Ovary (tissue), 9 donors: ENCODE results near the gene ONECUT3. TPM values are rescaled to one million over a fixed set of nuclear protein-coding genes. Genes with fewer than 3 reads are reported as not detected.

ENCODE experiments used
- DNase-seq, 5 donors: peaks; one replicate each; pipeline ENCODE4 v3.0.0-alpha.2; 2019 to 2020
- H3K27ac ChIP-seq, 2 donors: fragments of 200-600 bp; one replicate each; pipeline versions ENCODE4 v1.5.1 to v1.8.0; 2019 to 2022
- H3K27me3 ChIP-seq: fragments of 200-600 bp; one replicate; pipeline ENCODE4 v1.8.0; 2022
- H3K36me3 ChIP-seq: fragments of 200-600 bp; sonication (generic); one replicate; pipeline ENCODE4 v1.5.1; 2019
- H3K4me1 ChIP-seq: one replicate; pipeline ENCODE4 v1.8.1; 2013; ENCODE audit warnings: mild to moderate bottlenecking, moderate library complexity; ENCODE audit not compliant: insufficient read depth
- H3K4me3 ChIP-seq: fragments of 200-600 bp; sonication (generic); one replicate; pipeline ENCODE4 v1.5.1; 2017
- H3K9me3 ChIP-seq, 2 donors: fragments of 200-600 bp in 1 of 2; sonication (generic) in 1 of 2; one replicate each; pipeline versions ENCODE4 v1.5.1 to v1.8.1; 2013 to 2019; ENCODE audit warnings: mild to moderate bottlenecking in 1 of 2, moderate library complexity in 1 of 2
- EP300 ChIP-seq: sonication (generic); formaldehyde crosslinking; IDR thresholded peaks from one replicate; pipeline ENCODE4 v1.6.1; 2017; ENCODE audit warnings: antibody characterized with exemption
- POLR2A ChIP-seq: fragments of 450-650 bp; IDR thresholded peaks from one replicate; pipeline ENCODE4 v1.6.1; 2017; ENCODE audit warnings: antibody characterized with exemption, mild to moderate bottlenecking, moderate library complexity
- WGBS, 3 donors: extraction: QIAGEN DNeasy Blood & Tissue Kit in 1 of 3; methylation state at CpG; one replicate each; pipeline versions ENCODE4 v1.1.5 to v1.1.7; 2013 to 2017; 5-methylcytosine and 5-hydroxymethylcytosine counted together
- intact Hi-C, 4 donors: fragments of 100-400 bp; cut with DNase I; formaldehyde crosslinking; loops; one replicate each; pipeline versions ENCODE4 v1.11.0 to v1.15.1; 2022 to 2023
- polyA plus RNA-seq, 2 donors: library from polyadenylated mRNA; stranded (reverse); fragments of 200-250 nt in 1 of 2; fragments of 350-450 nt in 1 of 2; fragmentation: Illumina TruSeq in 1 of 2; extraction: RNeasy Lipid Tissue Mini Kit (QIAGEN cat#74804) in 1 of 2; gene quantifications; one replicate each; pipeline ENCODE4 v1.2.3, GENCODE V29; 2013 to 2014
- total RNA-seq, 7 donors: library from RNA; depleted of rRNA in 2 of 7; stranded (reverse); fragments of >200 nt in 2 of 7; fragmentation: NEBNext Ultra II Directional in 3 of 7; extraction: Animal tissue kit (Norgen Biotek cat#: 25700) in 3 of 7; gene quantifications; one replicate each; pipeline versions ENCODE4 v1.1.0 to v1.2.4, GENCODE V29; 2016 to 2023
- TF ChIP-seq, protein P1 (sequence below), 3 donors: fragments of 450-650 bp in 2 of 3; fragments of 200-600 bp in 1 of 3; IDR thresholded peaks; one replicate each; pipeline versions ENCODE4 v1.5.1 to v1.8.0; 2016 to 2022; ENCODE audit warnings: antibody characterized with exemption in 3 of 3, mild to moderate bottlenecking in 1 of 3
- donor health status: DM: no; HTN: no; CAD: no; lungs with moderate emphysema.
- donor health status: DM: no; HTN: no; CAD: no.
- donor health status: Bipolar disorder and iron deficiency.
- donor health status: DM: yes; HTN: yes; CAD: no.
- donor health status: DM: no; HTN: no; CAD: no.
- donor health status: DM: yes; HTN: yes; CAD: no.

Gene ONECUT3
- total and polyA plus RNA-seq, 9 donors, result 0.05 TPM; not detected in 8

- Histone ChIP-seq H3K36me3 (no peaks in the 10 kb centered on the region), H3K27ac (no peak overlapping the region), H3K4me1 (peaks cover 2% of the 10 kb centered on the region), H3K9me3 (peaks cover 0 to 12% of the 10 kb centered on the region in 2 donors), H3K4me3 (no peak overlapping the region), H3K27me3 (no peaks in the 10 kb centered on the region)
- WGBS, 3 donors, result 54 to 65% (median 59%) methylated on average over 8 of the region's 8 CpGs
- DNase-seq, result no peak
- TF ChIP-seq EP300 (no peak), POLR2A (no peak)
- TF ChIP-seq, protein P1, sequence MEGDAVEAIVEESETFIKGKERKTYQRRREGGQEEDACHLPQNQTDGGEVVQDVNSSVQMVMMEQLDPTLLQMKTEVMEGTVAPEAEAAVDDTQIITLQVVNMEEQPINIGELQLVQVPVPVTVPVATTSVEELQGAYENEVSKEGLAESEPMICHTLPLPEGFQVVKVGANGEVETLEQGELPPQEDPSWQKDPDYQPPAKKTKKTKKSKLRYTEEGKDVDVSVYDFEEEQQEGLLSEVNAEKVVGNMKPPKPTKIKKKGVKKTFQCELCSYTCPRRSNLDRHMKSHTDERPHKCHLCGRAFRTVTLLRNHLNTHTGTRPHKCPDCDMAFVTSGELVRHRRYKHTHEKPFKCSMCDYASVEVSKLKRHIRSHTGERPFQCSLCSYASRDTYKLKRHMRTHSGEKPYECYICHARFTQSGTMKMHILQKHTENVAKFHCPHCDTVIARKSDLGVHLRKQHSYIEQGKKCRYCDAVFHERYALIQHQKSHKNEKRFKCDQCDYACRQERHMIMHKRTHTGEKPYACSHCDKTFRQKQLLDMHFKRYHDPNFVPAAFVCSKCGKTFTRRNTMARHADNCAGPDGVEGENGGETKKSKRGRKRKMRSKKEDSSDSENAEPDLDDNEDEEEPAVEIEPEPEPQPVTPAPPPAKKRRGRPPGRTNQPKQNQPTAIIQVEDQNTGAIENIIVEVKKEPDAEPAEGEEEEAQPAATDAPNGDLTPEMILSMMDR (IDR thresholded peaks at IDR 0.05), result no peak
- intact Hi-C loops, result no loop called here
These were observed 33.8 kb downstream of the ONECUT3 start for GRCh38 chr19:1787116-1787515.

DNA sequence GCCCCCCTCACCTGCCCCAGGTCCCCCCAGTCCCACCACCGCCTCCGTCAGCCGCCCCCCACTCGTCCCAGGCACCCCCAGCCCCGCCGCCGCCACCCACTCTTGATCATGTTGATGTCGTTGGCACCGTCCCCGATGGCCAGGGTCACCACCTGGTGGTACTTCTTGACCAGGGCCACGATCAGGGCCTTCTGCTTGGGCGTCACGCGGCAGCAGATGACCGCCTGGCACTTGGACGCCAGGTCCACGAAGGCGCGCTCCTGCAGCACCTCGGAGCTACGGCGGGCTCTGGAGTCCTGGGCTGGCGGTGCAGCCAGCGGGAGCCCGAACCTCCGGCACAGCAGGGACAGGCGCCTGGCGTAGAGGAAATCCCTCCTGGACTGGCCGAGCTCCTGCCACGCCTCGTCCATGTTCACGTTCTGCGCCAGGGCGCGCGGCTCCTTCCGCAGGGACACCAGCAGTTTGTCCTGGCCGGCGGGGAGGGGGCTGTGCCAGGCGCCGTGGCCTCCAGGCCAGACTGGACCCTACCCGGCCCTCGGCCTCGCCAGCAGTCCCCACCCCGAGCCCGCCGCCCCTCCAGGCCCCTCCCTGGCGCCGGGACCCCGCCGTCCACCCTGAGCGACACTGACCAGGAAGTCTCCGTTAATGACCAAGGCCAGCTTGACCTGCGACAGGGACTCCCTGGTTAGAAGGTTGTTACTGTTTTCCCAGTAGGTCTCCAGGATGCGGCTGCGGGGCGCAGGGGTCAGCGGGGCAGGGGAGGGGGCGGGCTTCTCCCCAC is 36.1 kb downstream of the ONECUT3 start:
- TF ChIP-seq EP300 (no peak), POLR2A (no peak)
- TF ChIP-seq, protein P1 (IDR thresholded peaks at IDR 0.05), result no peak
- DNase-seq, result no peak
- H3K4me3 ChIP-seq, result no peak overlapping the region
- WGBS, 3 donors, result 3 to 12% (median 7%) methylated on average over 47 to 58 of the region's 59 CpGs
- H3K36me3 ChIP-seq, result no peaks in the 10 kb centered on the region
- H3K27ac ChIP-seq, result no peak overlapping the region
- H3K9me3 ChIP-seq, result peaks cover 0 to 3% of the 10 kb centered on the region in 2 donors
- H3K27me3 ChIP-seq, result no peaks in the 10 kb centered on the region
- peaks cover 2% of the 10 kb centered on the region for H3K4me1 ChIP-seq
- intact Hi-C loops, result no loop called here

DNA sequence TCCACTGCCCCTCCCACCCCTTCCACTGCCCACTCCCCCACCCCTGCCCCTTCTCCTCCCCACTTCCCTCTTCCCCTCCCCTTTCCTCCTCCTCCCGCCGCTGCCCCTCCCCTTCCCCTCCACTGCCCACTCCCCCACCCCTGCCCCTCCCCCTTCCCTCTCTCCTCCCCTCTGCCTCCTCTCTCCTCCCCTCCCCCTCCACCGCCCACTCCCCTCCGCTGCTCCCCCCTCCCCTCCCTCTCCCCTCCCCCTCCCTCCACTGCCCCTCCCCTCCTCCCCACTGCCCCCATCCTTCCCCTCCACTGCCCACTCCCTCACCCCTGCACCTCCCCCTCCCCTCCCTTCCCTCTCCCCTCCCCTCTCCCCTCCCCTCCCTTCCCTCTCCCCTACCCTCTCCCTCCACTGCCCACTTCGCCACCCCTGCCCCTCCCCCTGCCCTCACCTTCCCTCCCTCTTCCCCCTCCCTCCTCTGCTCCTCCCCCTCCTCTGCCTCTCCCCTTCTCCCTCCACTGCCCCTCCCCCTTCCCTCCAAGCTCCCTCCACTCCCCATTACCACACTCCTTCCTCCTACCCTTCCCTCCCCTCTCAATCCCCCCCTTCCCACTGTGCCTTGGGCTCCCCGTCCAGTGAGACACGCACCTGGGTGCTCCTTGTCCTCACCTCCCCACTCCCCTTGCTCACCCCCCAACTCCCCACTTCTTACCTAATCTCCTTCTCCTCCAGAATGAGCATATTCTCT is 36.9 kb downstream of the ONECUT3 start:
- peaks cover 2% of the 10 kb centered on the region for H3K4me1 ChIP-seq
- no peaks in the 10 kb centered on the region for H3K36me3 ChIP-seq
- no peaks in the 10 kb centered on the region for H3K27me3 ChIP-seq
- TF ChIP-seq, protein P1 (IDR thresholded peaks at IDR 0.05), result no peak
- TF ChIP-seq EP300 (no peak), POLR2A (no peak)
- H3K4me3 ChIP-seq, result no peak overlapping the region
- peaks cover 0 to 3% of the 10 kb centered on the region in 2 donors for H3K9me3 ChIP-seq
- intact Hi-C loops, result no loop called here
- 7 to 19% (median 14%) methylated on average over 3 to 5 of the region's 7 CpGs for WGBS, 3 donors
- no peak for DNase-seq
- no peak overlapping the region for H3K27ac ChIP-seq

GRCh38 chr19:1791879-1792278 is 38.6 kb downstream of the ONECUT3 start:
- H3K27ac ChIP-seq, result no peak overlapping the region
- TF ChIP-seq, protein P1 (IDR thresholded peaks at IDR 0.05), result no peak
- TF ChIP-seq EP300, result no peak
- no peak for TF ChIP-seq POLR2A
- intact Hi-C loops, result no loop called here
- H3K36me3 ChIP-seq, result no peaks in the 10 kb centered on the region
- DNase-seq, result no peak
- WGBS, 3 donors, result 69 to 79% (median 76%) methylated on average over 13 to 14 of the region's 14 CpGs
- H3K4me1 ChIP-seq, result peaks cover 2% of the 10 kb centered on the region
- H3K27me3 ChIP-seq, result no peaks in the 10 kb centered on the region
- H3K9me3 ChIP-seq, result peaks cover 0 to 3% of the 10 kb centered on the region in 2 donors
- no peak overlapping the region for H3K4me3 ChIP-seq
